Measurements from ENCODE around the gene PAPPA.

The PAPPA gene

DNA sequence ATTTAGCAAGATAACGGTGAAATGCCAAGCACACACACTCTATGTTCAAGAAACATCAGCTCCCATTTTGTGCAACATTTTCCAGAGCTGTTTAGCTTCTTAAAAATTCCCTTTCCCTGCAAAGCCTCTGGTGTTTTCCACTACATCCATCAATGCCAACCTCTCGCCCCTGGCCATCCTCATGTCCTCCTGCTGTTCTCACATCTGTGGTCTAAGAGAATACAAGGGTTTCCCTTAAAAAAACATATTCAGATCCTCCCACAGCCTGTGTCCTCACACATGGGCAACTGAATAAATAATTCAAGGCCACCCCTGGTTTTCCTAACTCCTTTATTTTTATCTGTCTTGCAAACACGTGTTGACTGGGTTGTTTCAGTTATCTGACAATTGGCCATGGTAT, 70.3 kb downstream of the PAPPA start:
- DNase-seq (ENCODE audit: low spot score), result no peak

DNA sequence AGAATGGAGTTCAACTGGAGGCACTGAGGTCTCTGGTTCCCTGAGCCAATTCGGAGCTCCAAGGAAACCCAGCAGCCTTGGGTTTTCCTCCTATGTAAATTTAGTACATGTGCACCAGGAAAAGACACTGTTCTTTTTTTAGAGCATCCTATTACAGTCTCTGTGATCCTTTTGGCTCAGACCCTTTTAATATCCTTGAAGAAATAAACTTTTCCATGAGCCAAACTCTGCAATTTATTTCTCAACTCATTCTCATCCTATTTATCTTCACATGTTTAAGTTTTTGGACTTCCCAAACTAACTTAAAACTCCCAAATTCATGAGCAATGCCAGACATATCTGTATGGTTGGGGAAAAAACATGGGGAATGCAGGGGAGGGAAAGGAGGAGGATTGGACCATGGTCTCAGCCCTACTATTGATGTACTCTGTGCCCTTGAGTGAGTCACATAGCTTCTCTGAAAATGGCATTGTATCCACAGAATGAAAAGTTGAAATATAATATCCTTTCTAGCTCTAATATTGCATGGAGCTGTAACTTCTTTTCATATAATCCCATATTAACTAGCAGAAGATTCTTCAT, 76.6 kb downstream of the PAPPA start:
- DNase-seq (ENCODE audit: low spot score), result no peak

DNA sequence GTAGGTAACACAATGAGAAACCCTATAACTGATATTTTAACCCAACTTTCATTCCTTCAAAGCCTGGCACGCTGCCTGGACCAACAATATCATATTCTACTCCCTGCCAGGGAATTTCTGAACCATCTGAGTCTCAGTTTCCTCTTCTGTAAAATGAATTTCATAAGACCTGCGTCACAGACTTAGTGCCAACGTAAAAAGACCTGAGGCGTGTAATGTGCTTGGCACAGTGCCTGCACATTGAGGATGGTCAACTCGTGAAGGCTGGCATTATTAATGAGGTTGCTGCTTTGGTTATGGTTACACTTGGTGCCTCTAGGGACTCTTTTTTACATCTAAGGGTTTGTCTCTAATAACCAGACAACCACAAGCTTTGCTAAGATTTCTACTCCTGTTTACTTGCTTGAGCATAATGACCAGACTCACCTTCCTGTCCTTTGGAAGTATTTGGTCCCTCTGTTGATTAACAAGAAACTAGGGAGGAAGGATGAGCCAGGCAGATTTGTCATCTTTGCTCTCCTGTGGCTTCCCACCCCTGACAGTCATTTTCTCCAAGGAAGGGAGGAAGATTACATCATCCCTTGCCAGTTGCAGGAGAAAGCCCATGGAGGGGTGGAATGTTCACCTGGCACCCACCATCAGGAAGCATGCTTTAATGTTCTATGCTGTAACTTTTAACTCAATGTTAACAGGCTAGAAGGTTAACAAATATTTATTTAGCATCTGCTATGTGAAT, 79.0 kb downstream of the PAPPA start:
- no peak for DNase-seq (ENCODE audit: low spot score)

DNA sequence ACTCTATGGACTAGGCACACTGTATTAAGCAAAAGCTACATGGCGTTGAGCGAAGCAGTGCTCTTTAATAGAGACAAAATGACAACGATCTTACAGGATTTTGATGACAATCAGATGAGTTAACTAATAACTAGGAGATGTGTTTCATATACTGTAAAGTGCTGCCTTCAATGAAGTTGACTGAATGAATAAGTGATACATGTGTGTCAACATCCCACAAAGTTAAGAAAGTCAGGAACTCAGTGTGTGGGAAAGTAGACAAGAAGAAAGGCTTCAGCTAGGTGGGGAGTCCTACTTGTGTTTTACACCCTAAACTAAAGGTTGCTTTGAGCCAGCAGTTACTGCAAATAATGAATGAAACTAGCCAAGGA, 79.6 kb downstream of the PAPPA start:
- DNase-seq (ENCODE audit: low spot score), result no peak

DNA sequence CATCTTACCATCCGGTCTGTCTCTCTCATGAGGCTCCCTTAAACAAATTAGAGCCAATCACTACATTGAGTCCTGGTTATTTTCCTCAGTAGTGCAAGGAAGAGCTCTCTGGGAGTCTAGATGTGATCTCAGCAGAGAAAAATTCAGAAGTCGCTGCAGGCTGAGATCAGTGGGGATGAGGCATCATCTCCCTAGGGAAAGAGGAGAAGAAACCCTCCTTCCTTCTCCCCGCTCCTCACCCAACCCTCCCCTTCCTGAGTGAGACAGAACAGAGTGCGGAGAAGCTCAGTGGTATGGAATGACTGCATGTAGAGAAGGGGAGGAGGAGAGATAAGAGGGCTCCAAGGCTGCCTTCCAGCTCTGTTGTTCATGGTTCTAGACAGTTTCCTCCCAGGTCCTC, 80.5 kb downstream of the PAPPA start:
- no peak for DNase-seq (ENCODE audit: low spot score)

DNA sequence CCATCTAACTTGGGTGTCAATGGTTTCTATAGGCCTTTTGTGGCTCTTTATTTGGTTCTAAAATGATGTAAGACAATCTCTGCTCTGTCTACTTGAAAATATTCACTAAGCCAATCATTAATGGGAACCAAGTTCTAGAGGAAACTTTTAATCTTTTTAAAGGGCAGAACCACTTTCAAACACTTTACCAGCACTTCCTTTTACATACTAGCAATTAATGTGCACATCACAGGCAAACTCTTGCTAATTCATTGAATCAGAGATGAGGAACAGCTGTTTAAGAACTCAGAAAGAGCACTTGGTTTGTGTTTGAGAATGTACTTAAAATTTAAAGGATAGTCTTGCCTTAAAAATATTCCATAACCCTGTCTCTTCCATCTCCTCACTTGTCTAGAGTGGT, 83.4 kb downstream of the PAPPA start:
- no peak for DNase-seq (ENCODE audit: low spot score)

DNA sequence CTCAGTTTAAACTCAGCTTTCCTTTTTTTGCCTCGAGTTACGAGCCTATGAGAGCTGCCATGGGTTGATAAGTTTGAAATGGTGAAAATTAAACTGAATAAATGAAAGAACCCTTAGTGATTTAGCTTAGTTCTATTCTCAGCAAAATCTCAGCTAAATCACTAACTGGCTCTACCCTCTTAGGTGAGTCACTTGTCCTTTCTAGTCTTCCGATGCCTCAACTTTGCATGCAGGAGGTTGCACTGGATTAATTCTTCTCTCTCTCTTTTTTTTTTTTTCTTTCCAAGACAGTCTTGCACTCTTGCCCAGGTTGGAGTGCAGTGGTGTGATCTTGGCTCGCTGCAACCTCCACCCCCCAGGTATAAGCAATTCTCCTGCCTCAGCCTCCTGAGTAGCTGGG, 83.9 kb downstream of the PAPPA start:
- DNase-seq (ENCODE audit: low spot score), result no peak

DNA sequence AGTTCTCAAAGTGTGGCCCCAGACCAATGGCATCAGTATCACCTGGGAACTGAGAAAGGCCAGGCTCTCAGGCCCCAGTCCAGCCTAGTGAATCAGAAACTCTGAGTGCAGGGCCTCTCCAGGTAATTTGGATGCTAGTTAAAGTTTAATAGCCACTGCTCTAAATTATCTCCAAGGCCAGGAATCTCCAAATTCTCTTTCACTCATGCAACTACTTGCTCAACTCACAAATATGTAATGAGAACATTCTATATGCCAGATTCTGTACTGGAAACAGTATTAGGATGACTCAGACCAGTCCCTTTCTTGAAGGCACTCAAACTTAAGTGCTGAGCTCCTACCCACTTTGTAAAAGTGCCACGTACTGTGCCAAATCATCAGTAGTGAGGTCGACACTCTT, 84.6 kb downstream of the PAPPA start:
- DNase-seq (ENCODE audit: low spot score), result no peak

DNA sequence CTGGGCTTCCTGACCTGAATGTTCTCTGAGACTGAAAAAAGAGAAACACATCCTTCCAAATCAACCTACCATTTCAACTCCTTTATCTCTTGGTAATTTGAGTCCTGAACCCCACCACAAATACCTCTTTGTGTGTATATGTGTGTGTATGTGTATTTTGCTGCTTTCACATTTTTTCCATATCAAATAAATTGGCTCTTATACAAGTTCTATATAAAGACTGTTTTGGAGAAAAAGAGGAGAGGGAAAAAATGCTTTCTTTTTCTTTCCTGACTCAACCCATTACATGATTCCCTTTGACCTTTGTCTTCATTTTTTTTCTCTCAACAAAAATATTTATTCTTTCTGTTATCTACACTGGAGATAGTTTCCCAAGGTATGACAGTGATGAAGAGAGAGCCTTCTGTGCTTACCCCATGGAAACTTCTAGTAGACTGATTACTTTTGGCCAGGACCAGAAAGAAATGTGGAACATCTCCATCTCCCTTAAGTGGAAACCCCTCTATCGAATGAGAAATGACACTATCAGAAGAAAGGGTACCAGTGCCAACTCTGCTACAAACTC, 85.3 kb downstream of the PAPPA start:
- DNase-seq (ENCODE audit: low spot score), result no peak

DNA sequence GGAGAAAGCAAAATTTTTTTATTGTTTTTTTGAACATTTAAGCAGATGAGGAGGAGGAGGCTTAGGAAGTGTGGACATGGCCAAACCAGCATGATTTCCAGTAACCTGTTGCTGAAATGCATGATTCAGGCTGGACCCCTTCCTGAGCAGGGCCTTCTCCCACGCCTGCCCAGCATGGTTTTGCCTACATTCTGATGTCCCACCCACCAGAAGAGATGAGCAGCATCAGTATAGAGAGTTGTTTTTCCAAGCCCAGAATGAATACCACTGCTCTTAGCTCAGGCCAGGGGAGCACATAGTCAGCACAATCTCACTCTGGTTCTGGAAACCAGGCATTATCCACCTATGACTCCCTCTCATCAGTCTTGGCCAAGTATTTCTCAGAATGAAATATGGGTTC, 90.1 kb downstream of the PAPPA start:
- no peak for DNase-seq (ENCODE audit: low spot score)

DNA sequence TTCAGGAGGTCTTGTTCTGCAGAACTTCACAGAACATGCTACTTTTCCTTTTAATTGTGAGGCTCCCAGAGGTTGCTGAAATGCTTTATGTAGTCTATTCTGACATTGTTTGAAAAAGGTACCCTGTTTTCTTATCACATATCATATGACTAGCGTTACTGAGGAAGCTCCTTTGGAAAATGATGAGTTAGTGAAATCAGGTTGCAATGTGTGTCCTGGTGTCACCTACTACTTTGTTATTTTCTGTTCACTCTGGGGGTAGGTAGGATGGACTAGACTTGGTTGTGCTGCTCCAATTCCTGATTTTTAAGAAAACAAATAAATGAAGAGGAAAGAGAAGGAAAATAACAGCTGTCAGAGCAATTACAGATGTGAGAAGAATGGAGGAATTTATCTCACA, 93.7 kb downstream of the PAPPA start:
- DNase-seq (ENCODE audit: low spot score), result no peak

DNA sequence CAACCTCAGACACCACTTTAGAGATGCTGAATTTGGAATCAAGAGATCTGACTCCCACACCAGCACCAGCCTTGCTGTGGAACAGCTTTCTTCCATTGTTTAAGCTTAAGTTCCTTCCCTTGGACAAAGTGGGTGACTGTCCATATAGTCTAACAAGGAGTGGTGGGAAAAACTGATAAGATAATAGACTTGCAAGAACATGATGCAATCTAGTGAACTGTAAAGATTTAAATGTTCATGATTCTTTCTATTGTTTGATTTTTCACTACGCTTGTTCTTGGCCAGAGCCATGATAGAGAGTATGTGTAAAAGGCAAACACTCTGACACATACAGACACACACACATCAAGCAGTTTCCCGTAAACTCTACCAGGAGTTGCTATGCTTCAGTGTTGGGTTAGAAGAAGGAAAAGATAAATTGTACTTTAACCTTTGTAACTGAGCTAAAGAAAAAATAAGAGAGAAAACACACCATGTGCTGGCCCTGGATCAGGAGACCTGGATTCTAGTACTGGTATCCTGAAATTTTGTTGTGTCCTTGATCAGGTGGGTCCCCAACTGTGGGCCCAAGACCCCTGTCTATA, 94.3 kb downstream of the PAPPA start:
- DNase-seq (ENCODE audit: low spot score), result no peak

DNA sequence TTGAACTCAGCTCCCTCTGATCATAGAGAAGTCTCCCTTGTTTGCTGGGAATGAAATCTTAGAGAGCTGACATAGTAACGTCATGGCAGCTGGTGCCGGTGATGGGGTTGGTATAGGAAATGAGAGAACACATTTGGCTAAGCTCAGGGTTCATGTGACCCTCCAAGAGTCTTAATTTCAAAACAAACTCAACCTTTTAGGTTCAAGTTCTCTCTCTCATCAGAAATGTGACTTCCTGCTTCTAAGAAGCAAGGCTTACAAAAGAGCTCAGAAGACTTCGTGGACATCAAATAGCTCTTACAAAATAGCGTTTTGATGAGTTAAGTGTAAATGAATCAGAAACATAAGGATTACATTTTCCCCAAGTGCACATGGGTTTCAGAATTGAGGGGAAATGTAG, 97.3 kb downstream of the PAPPA start:
- DNase-seq (ENCODE audit: low spot score), result no peak

DNA sequence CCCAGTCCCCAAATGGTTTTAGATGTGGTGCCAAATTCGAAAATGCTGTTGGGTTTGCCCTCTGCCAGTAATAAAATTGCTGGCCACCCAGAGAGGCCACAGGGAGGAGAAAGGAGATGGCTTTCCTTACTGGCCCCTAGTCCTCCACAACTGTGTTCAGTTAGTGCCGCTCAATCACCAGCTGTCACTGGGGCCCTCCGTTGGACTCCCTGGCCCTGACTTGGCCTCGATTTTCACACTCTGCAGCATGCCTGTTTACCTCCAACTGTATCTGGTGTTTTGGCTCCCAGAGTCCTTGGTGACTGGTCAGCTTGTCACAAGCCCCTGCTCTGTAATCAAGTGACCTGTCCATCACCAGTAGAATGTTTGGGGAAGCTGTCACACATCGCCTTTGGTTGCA, 97.8 kb downstream of the PAPPA start:
- no peak for DNase-seq (ENCODE audit: low spot score)

DNA sequence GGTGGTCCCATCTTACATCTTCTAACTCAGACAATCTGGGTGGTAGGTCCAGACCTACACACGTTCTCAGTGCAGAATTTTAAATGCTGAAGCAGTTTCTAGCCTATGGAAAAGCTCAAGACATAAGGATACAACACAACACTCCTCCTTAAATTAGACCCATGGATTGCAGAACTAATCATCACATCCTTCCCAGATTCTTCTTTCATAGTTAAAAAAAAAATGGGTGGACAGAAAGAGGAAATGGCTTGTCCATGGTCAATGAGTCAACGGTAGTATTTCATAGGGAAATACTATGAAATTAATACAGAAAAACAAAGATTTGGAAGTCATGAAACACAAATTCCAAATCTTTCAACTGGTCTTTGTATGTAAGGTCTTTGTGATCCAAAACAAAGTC, 106.9 kb downstream of the PAPPA start:
- DNase-seq (ENCODE audit: low spot score), result no peak

DNA sequence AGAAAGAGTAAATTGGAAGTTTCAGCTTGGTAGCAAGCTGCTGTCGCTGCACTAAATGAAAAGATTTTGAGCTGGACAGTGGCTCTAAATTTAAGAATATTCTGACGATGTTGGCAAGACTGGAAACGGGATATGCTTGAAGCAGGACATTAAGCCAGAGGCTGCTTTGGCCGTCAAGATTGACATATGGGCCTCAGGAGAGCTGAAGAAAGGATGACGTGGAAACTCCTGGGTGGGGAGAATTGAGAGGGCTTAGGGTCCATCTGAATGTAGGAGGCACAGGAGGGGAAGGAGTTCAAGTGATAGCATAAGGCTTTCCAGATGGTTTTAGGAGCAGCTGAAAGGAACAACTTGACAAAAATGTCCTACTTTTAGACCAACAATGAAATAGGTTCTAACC, 108.9 kb downstream of the PAPPA start:
- no peak for DNase-seq (ENCODE audit: low spot score)

DNA sequence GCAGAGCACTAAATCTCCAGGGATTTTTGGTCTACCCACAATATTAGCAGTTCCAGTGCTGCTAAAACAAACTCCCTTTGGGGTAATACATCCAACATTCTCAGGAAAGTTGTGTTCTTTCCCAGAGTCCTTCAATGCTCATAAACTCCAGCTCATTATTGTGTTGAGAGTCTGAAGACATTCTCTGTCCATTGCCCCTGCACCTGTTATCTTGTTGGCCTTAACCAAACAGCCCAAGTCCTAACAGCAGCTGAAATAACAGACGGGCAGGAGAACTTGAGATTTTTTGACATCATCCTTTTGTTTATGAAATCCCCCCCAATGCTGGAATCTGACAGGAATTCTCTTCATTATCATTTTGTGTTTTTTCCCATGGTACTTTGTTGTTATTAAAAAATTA, 110.8 kb downstream of the PAPPA start:
- no peak for DNase-seq (ENCODE audit: low spot score)

DNA sequence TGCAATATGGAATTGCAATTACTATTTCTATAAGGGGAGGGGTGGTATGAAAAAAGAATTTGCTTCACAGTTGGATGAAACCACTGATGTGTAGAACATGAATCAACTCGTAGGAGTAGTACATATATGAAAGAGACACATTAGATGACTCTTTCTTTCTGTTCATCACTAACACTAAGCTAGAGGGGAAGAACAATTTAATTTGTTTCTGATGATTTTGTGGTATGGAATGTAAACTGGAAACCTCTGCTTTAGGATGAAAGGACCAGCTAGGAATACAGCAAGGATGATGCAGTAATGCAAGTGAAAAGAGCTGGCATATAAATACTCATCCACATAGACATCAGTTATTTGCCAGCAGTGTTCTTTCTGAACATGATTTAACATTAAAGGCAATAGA, 113.4 kb downstream of the PAPPA start:
- DNase-seq (ENCODE audit: low spot score), result no peak

DNA sequence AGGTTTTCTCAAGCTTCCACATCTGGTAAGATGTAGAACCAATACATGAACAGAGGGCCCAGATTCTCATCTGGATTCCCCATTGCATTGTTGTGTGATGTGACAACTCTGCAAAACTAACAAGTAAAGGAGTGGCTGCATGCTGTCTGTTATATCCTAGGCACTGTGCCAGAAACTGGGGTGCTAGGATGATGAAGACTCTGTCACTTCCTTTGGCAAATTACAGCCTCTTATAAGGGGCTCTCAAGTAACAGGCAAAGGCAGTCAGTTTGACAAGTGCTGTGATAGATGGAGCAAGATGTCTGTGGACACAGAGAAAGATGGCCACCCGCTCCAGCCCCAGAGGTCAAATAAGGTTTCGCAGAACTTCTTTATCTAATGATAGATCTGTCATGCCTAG, 115.7 kb downstream of the PAPPA start:
- no peak for DNase-seq (ENCODE audit: low spot score)

DNA sequence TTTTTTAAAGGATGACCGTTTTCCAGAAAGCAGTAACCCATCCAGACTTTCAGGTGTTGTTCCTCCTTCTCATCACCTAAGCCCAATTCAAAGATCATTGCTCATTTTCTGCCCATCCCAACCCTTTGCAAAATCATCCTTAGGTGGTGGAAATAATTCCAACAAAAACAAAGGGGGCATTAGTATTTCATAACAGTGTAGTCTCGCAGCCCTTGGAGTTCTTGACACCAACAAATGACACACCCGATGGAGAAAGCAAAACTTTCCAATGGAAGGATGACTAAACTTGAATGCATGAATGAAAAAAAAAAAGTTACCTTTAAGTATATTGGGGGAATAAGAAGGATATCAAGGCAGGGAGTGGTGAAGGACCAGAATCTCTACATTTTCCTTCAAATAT, 117.0 kb downstream of the PAPPA start:
- no peak for DNase-seq (ENCODE audit: low spot score)

DNA sequence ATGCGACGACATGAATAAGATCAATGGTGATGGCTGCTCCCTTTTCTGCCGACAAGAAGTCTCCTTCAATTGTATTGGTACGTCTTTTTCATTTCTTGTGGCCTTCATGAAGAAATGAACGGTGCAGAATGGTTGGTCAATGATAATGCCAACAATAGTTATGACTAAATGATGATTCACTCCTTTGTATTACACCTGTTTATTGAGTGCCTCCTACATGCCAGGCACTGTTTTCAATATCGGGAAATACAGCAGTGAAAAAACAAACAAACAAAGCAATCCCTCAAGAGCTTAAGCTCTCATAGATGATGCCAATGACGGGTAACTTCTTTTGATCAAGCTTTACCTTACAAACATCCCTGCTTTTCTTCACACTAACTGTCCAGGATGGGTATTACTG, 117.7 kb downstream of the PAPPA start:
- DNase-seq (ENCODE audit: low spot score), result no peak

DNA sequence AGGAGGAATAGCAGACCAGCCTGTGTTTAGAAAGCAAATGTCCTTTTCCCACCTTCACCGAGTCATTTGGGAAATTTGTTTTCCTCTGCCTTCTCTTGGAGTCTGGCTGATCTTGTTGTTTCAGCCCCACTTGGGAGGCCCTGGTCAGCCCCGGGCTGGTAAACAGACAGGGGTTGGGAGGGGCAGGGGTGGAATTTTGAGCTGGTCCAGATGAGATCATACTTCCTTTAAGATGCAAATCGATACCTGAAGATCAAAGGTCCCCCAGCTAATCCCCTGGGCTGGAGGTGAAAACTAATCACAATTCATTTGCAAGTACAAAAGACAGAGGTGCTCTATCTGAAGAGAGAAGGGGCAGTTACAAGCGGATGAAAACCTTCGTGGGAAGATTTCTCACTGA, 118.4 kb downstream of the PAPPA start:
- DNase-seq (ENCODE audit: low spot score), result no peak

DNA sequence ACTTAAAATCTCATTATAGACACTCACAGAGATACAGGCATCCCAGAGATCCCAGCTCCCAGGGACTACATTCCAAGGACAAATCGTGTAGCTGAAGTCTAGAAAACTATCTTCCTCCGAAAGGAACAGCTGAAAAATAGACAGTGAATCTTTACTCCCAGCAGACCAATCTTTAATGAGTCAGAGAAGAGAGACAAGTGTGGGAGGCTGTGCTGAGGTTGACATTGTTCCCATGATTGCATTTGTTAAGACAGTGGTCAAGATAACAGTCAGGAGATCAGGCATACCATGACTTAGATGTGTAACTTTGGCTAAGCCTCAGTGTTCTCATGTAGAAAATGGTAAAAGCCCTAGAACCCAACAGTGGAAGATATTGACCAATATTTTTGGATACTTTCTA, 120.7 kb downstream of the PAPPA start:
- DNase-seq (ENCODE audit: low spot score), result no peak

Data from LoVo (cell line).